NCI-H2196 (cell line): Measurements from ENCODE around the gene LRBA.

Experiments used
- DNase-seq: peaks from one replicate; lab custom pipeline; 2025; ENCODE audit not compliant: unreplicated experiment; lab: John Stamatoyannopoulos, UW

Gene LRBA

GRCh38 chr4:150814873-150815272 lies 200.2 kb downstream of the LRBA start:
- DNase-seq: no peak

GRCh38 chr4:150805183-150806025 lies 209.7 kb downstream of the LRBA start:
- no peak for DNase-seq

DNA sequence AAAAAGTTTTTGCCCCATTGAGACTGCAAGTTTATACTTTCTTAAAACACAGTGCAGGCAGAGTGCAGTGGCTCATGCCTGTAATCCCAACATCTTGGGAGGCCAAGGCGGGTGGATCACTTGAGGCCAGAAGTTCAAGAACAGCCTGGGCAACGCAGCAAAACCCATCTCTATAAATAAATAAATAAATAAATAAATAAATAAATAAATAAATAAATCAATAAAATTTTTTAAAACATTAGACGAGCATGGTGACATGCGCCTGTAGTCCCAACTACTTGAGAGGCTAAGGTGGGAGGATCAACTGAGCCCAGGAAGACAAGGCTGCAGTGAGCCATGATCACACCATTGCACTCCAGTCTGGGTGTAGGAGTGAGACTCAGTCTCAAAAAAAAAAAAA lies 213.3 kb downstream of the LRBA start:
- DNase-seq: no peak

DNA sequence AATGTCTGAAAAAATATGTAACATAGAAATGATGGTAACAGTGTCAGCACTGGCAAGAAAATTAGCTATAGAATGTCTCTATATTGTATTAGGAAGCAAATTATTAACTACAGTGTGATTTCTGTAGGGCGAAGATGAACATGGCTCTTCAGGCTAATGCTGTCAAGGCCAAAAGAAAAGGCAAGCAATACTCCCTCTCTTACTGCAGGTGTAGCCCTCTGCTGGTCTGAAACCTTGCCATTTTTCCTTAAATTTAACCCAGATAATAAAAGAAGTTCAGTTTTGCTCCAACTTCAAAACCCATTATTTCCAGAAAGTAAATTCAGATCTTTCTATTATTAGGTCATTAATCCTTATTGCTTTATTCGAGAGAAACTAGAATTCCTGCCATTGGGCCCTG lies 215.9 kb downstream of the LRBA start:
- no peak for DNase-seq

DNA sequence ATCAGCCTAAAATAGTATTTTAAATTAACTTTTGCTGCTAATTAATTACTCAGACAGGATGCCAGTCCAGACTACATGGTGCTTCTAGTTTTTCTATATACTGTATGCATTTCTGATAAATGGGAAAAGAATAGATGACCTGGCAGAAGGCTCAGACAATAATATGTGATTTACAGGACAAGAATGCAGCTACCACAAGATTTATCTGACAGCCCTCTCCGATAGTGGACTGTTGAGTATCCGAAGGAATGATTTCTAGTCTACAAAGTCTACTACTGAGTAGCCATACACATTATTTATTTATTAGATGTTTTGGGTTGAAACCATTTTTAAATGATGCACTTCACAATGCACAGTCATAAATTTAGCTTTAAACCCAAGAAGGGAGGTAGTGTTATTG lies 220.4 kb downstream of the LRBA start:
- no peak for DNase-seq

DNA sequence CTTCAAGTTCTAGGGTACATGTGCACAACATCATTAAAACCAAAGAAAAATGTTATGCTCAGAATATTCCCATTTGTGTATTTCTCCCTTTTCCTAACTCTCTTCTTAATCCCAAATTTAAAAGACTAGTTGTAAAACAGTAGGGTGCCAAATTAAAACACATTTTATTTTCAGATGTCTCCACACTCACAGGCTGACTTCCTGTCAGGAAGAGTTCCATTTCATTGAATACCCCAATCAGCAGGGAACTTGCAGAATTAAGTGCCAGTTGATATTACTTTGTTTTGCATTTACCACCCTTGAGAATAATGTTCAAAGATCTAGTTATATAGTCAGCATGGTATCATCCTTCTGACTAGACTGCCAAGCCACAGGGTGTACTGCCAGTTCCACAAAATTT lies 225.2 kb downstream of the LRBA start:
- DNase-seq: no peak

DNA sequence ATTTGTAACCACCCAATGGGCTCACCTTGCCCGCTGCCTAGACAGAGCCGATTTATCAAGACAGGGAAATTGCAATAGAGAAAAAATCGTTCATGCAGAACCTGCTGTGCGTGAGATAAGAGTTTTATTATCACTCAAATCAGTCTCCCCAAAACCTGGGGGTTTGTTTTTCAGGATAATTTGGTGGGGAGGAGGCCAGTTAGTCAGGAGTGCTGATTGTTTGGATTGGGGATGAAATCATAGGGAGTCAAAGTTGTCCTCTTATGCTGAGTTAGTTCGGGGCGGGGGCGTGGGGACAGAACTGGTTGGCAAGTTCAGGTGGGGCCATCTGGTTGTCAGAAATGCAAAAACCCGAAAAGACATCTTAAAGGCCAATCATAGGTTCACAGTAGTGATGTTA lies 230.1 kb downstream of the LRBA start:
- DNase-seq: no peak

- DNase-seq: no peak
Measured at GRCh38 chr4:150784305-150784704, 230.8 kb downstream of the LRBA start.

DNA sequence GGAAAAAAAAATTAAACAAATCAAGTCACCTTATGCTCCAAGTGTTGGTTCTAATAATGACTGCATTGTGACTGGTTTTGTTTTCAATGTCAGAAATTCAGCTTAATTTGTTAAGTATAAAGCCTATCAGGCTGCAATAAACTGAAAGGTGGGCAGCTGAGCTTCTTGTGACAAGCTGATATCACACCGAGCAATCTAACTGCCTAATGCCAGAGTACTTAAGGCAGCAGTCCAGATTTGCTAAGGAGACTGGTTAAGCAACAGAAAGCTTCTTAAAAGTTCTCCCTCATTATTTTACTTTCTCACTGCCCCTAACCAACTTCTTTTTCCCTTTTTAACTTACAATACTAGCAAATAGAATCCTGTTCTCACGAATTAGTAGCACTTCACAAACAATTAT lies 232.2 kb downstream of the LRBA start:
- no peak for DNase-seq

GRCh38 chr4:150782311-150782710 lies 232.8 kb downstream of the LRBA start:
- no peak for DNase-seq

- DNase-seq: no peak
Measured at GRCh38 chr4:150781191-150781590, 233.9 kb downstream of the LRBA start.

GRCh38 chr4:150779707-150780106 lies 235.4 kb downstream of the LRBA start:
- DNase-seq: no peak

GRCh38 chr4:150773729-150774449 lies 241.2 kb downstream of the LRBA start:
- DNase-seq: no peak

DNA sequence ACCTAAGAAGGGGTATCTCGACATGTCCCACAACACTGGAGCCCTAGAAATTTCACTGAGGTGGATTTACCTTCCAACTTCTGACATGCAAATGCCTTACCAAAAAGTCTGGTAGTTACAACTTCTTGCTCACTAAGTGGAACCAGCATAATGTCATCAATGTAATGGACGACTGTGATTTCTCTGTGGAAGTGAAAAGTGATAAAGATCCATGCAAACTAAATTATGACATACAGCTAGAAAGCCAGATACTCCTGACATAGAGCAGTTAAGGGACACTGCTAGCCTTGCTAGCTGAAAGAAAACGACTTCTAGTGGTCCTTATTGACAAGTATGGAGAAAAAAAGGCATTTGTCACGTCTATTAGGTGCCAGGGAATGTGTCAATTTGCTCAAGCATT lies 242.1 kb downstream of the LRBA start:
- DNase-seq: no peak

GRCh38 chr4:150771382-150771781 lies 243.7 kb downstream of the LRBA start:
- no peak for DNase-seq

- no peak for DNase-seq
Measured at GRCh38 chr4:150769845-150770244, 245.2 kb downstream of the LRBA start.

GRCh38 chr4:150769248-150769647 lies 245.8 kb downstream of the LRBA start:
- DNase-seq: no peak

DNA sequence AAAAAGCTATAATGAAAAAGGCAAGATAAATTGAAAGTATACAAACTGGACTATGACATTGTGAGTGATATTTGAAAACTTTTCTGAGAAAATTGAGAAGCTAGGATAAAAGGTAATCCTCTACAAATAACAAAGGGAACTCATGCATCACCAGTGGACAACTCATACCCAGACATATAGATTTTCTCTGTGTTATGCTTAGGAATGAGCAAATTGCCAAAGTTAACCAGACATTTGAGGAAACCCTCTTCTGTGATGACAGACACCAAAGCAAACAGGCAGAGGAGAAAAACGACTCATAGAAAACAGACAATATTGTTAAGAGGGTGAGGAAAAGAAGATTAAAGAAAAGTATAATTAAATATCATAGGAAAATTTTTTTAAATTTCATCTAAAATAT lies 246.6 kb downstream of the LRBA start:
- DNase-seq: no peak

DNA sequence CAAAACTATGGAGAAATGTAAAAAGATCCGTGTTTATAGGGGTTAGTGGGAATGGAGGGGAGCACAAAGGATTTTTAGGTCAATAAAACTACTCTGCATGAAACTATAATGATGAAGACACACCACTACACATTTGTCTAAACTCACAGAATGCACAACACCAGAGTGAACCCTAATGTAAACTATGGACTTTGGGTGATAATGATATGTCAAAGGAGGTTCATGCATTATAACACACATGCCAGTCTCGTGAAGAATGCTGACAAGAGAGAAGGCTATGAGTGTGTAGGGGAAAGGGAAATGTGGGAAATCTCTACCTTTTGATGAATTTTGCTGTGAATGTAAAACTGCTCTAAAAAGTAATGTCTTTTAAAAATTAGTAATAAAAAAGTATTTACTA lies 249.9 kb downstream of the LRBA start:
- no peak for DNase-seq

DNA sequence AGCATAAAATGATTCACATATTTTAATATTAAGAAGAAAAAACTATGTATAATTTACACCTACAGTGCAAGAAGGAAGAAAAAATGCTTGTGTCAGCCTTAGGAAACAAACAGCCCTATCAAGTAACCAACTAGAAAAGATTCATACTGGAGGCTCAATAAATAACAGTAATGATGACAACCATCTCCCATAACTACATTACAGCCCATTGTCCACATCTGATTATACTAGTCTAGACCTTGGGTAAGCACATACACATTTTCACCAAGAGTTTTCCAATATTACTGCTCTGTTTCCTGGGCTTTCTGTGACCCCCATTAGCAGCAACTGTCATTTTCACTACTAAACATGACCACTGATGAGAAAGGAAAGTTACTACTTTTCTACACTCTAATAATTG lies 263.4 kb downstream of the LRBA start:
- no peak for DNase-seq

- no peak for DNase-seq
Measured at GRCh38 chr4:150750824-150751223, 264.3 kb downstream of the LRBA start.

DNA sequence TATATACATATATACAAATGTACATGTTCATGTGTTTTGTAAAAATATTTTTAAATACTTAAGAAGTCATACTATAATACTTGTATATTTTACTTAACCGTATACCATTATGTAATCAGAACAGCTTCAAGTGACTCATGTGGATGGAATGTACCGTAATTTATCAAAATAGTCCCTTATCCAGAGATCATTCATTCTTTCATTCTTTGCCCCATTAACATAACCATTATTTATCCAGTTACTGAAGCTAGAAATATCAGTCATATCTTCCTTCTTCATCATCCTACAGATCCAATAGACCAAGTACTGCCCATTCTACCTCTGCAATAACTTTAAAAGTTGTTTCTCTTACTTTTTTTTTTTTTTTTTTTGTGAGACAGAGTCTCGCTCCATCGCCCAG lies 268.9 kb downstream of the LRBA start:
- DNase-seq: no peak

GRCh38 chr4:150744570-150744969 lies 270.5 kb downstream of the LRBA start:
- no peak for DNase-seq
